Jurkat, Clone E6-1 (cell line): ENCODE data around the gene POC1B.
A peak's percentile ranks its signal among the peaks of the same experiment; 100 is the strongest.

Source experiments
- DNase-seq: peaks from one replicate; pipeline ENCODE4 v3.0.0-alpha.2; 2011; ENCODE audit warnings: low read depth, low spot score
- H3K4me3 ChIP-seq: 2 replicates; pipeline ENCODE4 v1.5.1; 2011; ENCODE audit warnings: mild to moderate bottlenecking, low read length, control low read depth, moderate library complexity

Gene POC1B

DNA sequence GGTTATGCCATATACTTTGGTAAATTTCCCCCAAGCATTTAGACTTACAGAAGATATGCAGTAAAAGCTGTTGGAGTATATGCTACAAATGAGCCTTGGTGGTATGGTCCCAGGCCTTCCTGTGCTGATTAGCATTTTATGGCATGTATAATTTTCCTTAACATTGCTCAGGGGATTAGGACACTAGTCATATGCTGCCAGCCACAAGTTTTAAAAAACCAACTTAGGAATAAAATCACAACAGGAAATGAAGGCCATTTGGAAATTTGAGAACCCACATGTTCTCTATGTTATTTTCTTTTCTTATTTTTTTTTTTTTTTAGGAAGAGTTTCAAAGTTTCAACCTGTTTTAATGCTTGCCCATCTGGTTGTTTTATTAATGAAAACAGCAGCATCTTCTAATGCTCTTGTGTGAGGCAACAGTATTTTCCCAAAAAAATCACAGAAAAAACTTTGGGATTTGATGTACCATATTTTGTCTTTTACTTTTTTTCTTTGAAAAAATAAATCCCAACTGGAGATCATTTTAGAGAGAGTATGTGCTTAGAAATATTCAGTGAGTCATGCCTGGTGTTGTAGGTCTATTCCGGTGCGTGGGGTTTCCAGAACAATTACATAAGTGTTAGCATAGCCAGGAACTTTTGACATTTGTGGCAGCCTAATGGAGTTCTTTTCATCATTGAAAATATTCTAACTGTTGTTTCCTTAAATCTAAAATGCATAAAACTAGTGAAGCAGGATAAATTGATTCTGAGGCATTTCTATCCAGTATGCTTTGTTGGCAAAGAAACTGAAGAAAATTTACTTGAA, 151.9 kb downstream of the POC1B start:
- no peak for DNase-seq
- no peak overlapping the region for H3K4me3 ChIP-seq

- H3K4me3 ChIP-seq, result no peak overlapping the region
Observed at GRCh38 chr12:89372584-89373370, 153.1 kb downstream of the POC1B start.

DNA sequence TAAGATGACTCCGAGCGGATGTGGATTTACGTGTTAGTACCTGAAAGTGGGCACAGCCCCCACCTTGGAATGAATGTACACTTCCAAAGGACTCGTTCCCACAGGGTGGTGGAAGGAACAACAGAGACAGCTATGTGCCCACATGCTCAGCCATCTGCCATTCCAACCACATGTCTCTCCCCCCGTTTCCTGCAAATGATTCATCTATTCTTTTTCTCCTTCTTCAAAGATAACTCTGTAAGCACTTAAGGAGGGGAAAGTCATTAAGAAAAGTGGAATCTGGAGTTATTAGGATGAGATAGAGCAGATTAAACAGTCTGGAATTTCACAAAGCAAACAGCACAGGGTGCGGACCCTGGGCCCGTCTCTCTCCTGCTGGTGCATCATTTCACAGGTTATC, 155.0 kb downstream of the POC1B start:
- peak; percentile 43 for DNase-seq

More at GRCh38 chr12:89372584-89373370, 153.1 kb downstream of the POC1B start:
- no peak for DNase-seq

DNA sequence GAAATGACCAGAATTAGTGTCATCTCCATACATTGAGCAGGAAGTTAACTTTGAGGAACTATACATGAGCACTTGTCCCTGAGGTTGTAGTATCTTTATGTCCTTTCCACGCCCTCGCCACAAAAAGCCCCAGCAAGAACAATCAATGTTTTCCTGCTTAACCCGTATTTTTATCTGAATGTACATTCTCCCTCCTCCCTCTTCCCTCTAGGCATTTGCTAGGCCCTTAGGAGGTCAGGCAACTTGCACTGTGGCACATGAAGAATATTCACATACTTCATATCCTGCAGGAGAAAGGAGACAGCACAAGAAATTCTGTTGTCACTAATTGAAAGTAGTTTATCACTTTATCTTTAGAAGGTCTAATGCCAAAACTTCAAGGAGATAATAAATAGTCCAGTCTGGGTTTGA, 155.4 kb downstream of the POC1B start:
- no peak for DNase-seq
- no peak overlapping the region for H3K4me3 ChIP-seq

More for the DNA sequence above, 155.0 kb downstream of the POC1B start:
- no peak overlapping the region for H3K4me3 ChIP-seq
